GM19372 (cell line): Measurements from ENCODE around the gene SPTBN2.
A peak's percentile ranks its signal among the peaks of the same experiment; 100 is the strongest.
"Not testable (repeated sequence)": the region's sequence is repeated elsewhere in the genome, so short reads cannot be mapped to it uniquely, and the experiment has no call there.

ENCODE experiments used
- ATAC-seq: cut with Tn5 transposase; IDR thresholded peaks from one replicate; pipeline ENCODE4 v1.9.1; 2021; ENCODE audit warnings: mild to moderate bottlenecking, low read depth, moderate library complexity; ENCODE audit not compliant: unreplicated experiment

SPTBN2 gene

GRCh38 chr11:66646828-66647227 is 82.2 kb downstream of the SPTBN2 start:
- ATAC-seq, result no peak

- no peak for ATAC-seq
Observed at GRCh38 chr11:66643745-66644437, 85.1 kb downstream of the SPTBN2 start.

- ATAC-seq, result no peak
Observed at GRCh38 chr11:66641834-66642233, 87.2 kb downstream of the SPTBN2 start.

GRCh38 chr11:66639814-66640340 is 89.1 kb downstream of the SPTBN2 start:
- not testable (repeated sequence) for ATAC-seq

- no peak for ATAC-seq
Observed at GRCh38 chr11:66639066-66639813, 89.8 kb downstream of the SPTBN2 start.

GRCh38 chr11:66638177-66639065 is 90.6 kb downstream of the SPTBN2 start, which contains the start of gene RBM4:
Gene RBM4 (plus strand): TSS chr11:66638703. CDS start chr11:66639712, 1,009 bp downstream.
- ATAC-seq, result peak; percentile 95

- no peak for ATAC-seq
Observed at GRCh38 chr11:66637557-66638176, 91.3 kb downstream of the SPTBN2 start.

- no peak for ATAC-seq
Observed at GRCh38 chr11:66636411-66636810, 92.6 kb downstream of the SPTBN2 start.
